Gastroesophageal sphincter (tissue), 4 donors: ENCODE measurements around the gene FANCB. TPM values are rescaled to one million over a fixed set of nuclear protein-coding genes. Genes with fewer than 3 reads are reported as not detected.

ENCODE experiments used
- ATAC-seq: fragments of 150-250 bp; one replicate; pipeline ENCODE4 v1.9.1; 2016; ENCODE audit warnings: mild to moderate bottlenecking, moderate library complexity
- H3K27ac ChIP-seq, 4 donors: fragments of 200-600 bp; sonication (generic) in 3 of 4; 1 replicate in 3 of 4; 2 replicates in 1 of 4; pipeline ENCODE4 v1.5.1; 2016 to 2019
- H3K27me3 ChIP-seq: fragments of 200-600 bp; sonication (generic); one replicate; pipeline ENCODE4 v1.5.1; 2019
- H3K36me3 ChIP-seq, 2 donors: fragments of 200-600 bp; sonication (generic); one replicate each; pipeline ENCODE4 v1.5.1; 2019; ENCODE audit warnings: control low read depth in 1 of 2
- H3K4me1 ChIP-seq, 3 donors: fragments of 200-600 bp; sonication (generic); 1 replicate in 2 of 3; 2 replicates in 1 of 3; pipeline ENCODE4 v1.5.1; 2016 to 2019; ENCODE audit warnings: control low read depth in 2 of 3
- H3K4me3 ChIP-seq, 2 donors: fragments of 200-600 bp; sonication (generic); one replicate each; pipeline ENCODE4 v1.5.1; 2019; ENCODE audit warnings: mild to moderate bottlenecking in 1 of 2, moderate library complexity in 1 of 2
- H3K9me3 ChIP-seq, 3 donors: fragments of 200-600 bp; sonication (generic); one replicate each; pipeline ENCODE4 v1.5.1; 2017 to 2019; ENCODE audit warnings: control low read depth in 2 of 3
- EP300 ChIP-seq: sonication (generic); formaldehyde crosslinking; IDR thresholded peaks from one replicate; pipeline ENCODE4 v1.6.1; 2017; ENCODE audit warnings: antibody characterized with exemption, mild to moderate bottlenecking
- POLR2A ChIP-seq, 2 donors: fragments of 450-650 bp; IDR thresholded peaks; one replicate each; pipeline ENCODE4 v1.6.1; 2017; ENCODE audit warnings: antibody characterized with exemption in 2 of 2, mild to moderate bottlenecking in 2 of 2, moderate library complexity in 1 of 2
- POLR2AphosphoS5 ChIP-seq: sonication (generic); formaldehyde crosslinking; IDR thresholded peaks from one replicate; pipeline ENCODE4 v1.6.1; 2017; ENCODE audit warnings: antibody characterized with exemption
- WGBS, 2 donors: methylation state at CpG; one replicate each; pipeline ENCODE4 v1.1.5; 2018; ENCODE audit warnings: low coverage in 1 of 2; 5-methylcytosine and 5-hydroxymethylcytosine counted together
- total RNA-seq, 4 donors: library from RNA; depleted of rRNA; stranded (reverse); fragments of >200 nt; gene quantifications; one replicate each; pipeline ENCODE4 v1.1.0, GENCODE V29; 2016
- TF ChIP-seq, protein P1 (sequence below), 4 experiments: fragments of 200-600 bp in 2 of 4; fragments of 450-650 bp in 2 of 4; sonication (generic) in 1 of 4; IDR thresholded peaks; one replicate each; pipeline ENCODE4 v1.5.1; 2017 to 2019; ENCODE audit warnings: antibody characterized with exemption in 4 of 4, mild to moderate bottlenecking in 2 of 4, moderate library complexity in 2 of 4

FANCB gene
- total RNA-seq, 4 donors from 2014 or later, result 0.67 to 2.4 (median 1.2) TPM

DNA sequence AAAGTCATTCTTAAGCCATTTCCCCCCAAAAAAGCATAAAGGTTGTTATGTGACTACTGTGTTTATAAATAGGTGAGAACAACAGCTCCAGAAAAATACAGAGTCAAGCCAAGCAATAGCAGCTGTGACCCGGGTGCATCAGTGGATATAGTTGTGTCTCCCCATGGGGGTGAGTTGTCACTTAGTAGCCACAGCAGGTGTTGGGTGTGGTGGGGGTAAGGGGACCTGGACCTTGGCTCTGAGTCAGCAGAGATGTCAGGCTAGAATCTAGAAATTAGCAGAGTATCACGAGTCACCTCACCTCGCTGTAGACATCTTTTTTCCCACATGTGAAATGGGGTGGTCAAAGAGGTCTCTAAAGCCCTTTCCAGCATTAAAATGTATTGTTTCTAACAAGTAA lies 42.7 kb upstream of the FANCB start:
- no peak for ATAC-seq
- no peaks in the 10 kb centered on the region for H3K27me3 ChIP-seq
- H3K27ac ChIP-seq, result no peak overlapping the region
- TF ChIP-seq POLR2A (IDR thresholded peaks at IDR 0.05), result no peak
- TF ChIP-seq, protein P1, sequence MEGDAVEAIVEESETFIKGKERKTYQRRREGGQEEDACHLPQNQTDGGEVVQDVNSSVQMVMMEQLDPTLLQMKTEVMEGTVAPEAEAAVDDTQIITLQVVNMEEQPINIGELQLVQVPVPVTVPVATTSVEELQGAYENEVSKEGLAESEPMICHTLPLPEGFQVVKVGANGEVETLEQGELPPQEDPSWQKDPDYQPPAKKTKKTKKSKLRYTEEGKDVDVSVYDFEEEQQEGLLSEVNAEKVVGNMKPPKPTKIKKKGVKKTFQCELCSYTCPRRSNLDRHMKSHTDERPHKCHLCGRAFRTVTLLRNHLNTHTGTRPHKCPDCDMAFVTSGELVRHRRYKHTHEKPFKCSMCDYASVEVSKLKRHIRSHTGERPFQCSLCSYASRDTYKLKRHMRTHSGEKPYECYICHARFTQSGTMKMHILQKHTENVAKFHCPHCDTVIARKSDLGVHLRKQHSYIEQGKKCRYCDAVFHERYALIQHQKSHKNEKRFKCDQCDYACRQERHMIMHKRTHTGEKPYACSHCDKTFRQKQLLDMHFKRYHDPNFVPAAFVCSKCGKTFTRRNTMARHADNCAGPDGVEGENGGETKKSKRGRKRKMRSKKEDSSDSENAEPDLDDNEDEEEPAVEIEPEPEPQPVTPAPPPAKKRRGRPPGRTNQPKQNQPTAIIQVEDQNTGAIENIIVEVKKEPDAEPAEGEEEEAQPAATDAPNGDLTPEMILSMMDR (IDR thresholded peaks at IDR 0.05), result no peak
- peaks cover 0 to 56% of the 10 kb centered on the region in 2 donors for H3K36me3 ChIP-seq
- H3K9me3 ChIP-seq, result no peaks in the 10 kb centered on the region
- no peaks in the 10 kb centered on the region for H3K4me1 ChIP-seq
- 84 to 88% methylated on average over 2 to 3 of the region's 3 CpGs for WGBS, 2 donors
- H3K4me3 ChIP-seq, result no peak overlapping the region

DNA sequence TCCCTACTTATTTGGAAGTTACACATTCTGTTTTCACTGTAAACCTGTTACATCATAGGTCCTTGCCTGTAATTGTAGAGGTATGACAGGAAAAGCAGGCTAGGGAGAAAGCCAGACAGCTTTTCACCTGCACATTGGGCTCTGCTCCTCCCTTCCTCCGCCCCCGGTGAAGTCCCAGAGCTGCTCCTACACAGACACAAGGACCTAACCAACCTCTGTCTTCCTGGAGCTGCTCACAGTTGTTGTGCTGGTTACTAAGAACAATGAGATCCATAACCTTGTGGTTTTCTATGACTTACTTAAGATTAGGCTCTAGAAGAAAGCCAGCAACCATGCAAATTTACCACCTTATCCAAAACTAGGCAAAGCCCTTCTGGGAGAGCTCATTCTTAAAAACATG lies 40.4 kb upstream of the FANCB start:
- ATAC-seq, result no peak
- H3K9me3 ChIP-seq, result no peaks in the 10 kb centered on the region
- H3K27me3 ChIP-seq, result no peaks in the 10 kb centered on the region
- no peak overlapping the region for H3K4me3 ChIP-seq
- H3K27ac ChIP-seq, result no peak overlapping the region
- no peaks in the 10 kb centered on the region for H3K4me1 ChIP-seq
- WGBS, 2 donors, result no CpG with 5 or more reads among the region's 2 CpGs
- TF ChIP-seq, protein P1 (IDR thresholded peaks at IDR 0.05), result no peak
- TF ChIP-seq EP300 (no peak), POLR2A (IDR thresholded peaks at IDR 0.05) (no peak), POLR2AphosphoS5 (no peak)
- peaks cover 0 to 48% of the 10 kb centered on the region in 2 donors for H3K36me3 ChIP-seq

DNA sequence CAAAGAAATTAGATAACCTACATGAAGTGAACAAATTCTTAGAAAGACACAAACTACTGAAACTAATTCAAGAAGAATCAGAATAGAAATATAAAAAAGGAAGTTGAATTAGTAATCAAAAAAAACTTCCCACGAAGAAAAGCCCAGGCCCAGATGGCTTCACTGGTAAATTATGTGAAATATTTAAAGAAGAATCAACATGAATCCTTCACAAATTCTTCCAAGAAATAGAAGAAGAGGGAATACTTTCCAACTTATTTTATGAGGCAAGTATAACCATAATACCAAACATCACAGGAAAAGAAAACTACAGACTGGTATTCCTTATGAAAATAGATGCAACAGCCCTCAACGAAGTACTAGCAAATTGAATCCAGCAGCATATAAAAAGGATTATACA lies 31.0 kb upstream of the FANCB start:
- no peaks in the 10 kb centered on the region for H3K27me3 ChIP-seq
- no peaks in the 10 kb centered on the region for H3K4me1 ChIP-seq
- no peak overlapping the region for H3K4me3 ChIP-seq
- WGBS, 2 donors, result 31 to 70% methylated on average over 2 of the region's 2 CpGs
- no peak for ATAC-seq
- TF ChIP-seq EP300 (no peak), POLR2AphosphoS5 (no peak), POLR2A (IDR thresholded peaks at IDR 0.05) (no peak)
- TF ChIP-seq, protein P1 (IDR thresholded peaks at IDR 0.05), result no peak
- H3K36me3 ChIP-seq, result peaks cover 0 to 16% of the 10 kb centered on the region in 2 donors
- no peaks in the 10 kb centered on the region for H3K9me3 ChIP-seq
- H3K27ac ChIP-seq, result no peak overlapping the region

DNA sequence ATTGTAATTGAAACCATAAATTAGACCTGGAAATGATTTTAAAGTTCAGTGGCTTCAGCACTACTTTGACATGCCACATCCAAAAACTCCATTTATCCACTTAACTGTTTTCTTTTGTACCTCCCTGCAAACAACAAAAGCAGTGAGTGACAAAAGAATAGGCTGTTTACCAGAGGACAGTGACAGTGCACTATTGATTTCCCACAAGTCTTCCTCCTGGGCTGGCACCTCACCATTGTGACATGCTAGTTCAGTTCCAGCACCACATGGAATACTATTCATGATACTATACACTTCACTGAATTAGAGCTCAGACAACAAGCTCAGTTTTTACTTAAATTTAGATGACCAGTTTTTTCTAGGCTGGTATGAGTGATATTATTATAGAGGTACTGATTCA lies 29.7 kb upstream of the FANCB start:
- no peaks in the 10 kb centered on the region for H3K27me3 ChIP-seq
- H3K36me3 ChIP-seq, result peaks cover 0 to 16% of the 10 kb centered on the region in 2 donors
- TF ChIP-seq EP300 (no peak), POLR2AphosphoS5 (no peak), POLR2A (IDR thresholded peaks at IDR 0.05) (no peak)
- TF ChIP-seq, protein P1 (IDR thresholded peaks at IDR 0.05), result no peak
- H3K4me3 ChIP-seq, result no peak overlapping the region
- no peaks in the 10 kb centered on the region for H3K9me3 ChIP-seq
- no peak for ATAC-seq
- no peaks in the 10 kb centered on the region for H3K4me1 ChIP-seq
- no peak overlapping the region for H3K27ac ChIP-seq

DNA sequence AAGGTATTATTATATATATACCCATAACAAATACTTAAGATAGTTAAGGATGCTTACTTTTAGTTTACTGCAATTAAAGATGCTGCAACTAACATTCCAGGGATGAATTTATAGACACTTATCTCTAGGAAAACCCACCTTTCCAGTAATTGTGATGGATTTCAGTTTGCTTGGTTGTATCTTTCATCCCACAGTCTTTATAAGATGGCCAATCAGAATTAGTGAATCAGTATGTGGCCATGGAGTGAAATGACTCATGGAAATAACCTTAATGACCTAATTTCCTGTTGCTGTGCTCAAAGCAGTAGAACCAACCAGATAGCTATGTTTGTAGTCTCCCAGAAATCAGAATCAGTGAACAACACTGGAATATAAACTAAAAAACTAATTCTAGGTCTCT lies 26.7 kb upstream of the FANCB start:
- Histone ChIP-seq H3K9me3 (no peaks in the 10 kb centered on the region), H3K4me3 (no peak overlapping the region), H3K4me1 (no peaks in the 10 kb centered on the region), H3K27me3 (no peaks in the 10 kb centered on the region), H3K27ac (no peak overlapping the region), H3K36me3 (peaks cover 0 to 9% of the 10 kb centered on the region in 2 donors)
- no peak for TF ChIP-seq POLR2AphosphoS5
- TF ChIP-seq, protein P1 (IDR thresholded peaks at IDR 0.05), result no peak
- no peak for TF ChIP-seq POLR2A (IDR thresholded peaks at IDR 0.05)
- TF ChIP-seq EP300, result no peak
- ATAC-seq, result no peak
